ENCODE data around the gene RNF2. TPM values are rescaled to one million over a fixed set of nuclear protein-coding genes. Genes with fewer than 3 reads are reported as not detected.

RNF2 gene
- total RNA-seq, 1 experiment from 2014 or later = 26.2 TPM

- Histone ChIP-seq H3K4me1 (replicated peaks; ENCODE audit: insufficient read depth) (no peaks in the 10 kb centered on the region), H2AFZ (no peak overlapping the region), H4K20me1 (ENCODE audit: insufficient read depth) (no peaks in the 10 kb centered on the region), H3K4me2 (no peak overlapping the region), H3K27ac (no peak overlapping the region), H3K9me3 (ENCODE audit: insufficient read depth, low read depth) (no peaks in the 10 kb centered on the region), H3F3A (ENCODE audit: insufficient read depth, low read depth) (no peaks in the 10 kb centered on the region), H3K4me3 (no peak overlapping the region), H3K36me3 (ENCODE audit: low read depth) (peaks cover 12% of the 10 kb centered on the region), H3K27me3 (ENCODE audit: insufficient read depth, low read depth) (no peaks in the 10 kb centered on the region), H3K79me2 (ENCODE audit: low read depth) (no peaks in the 10 kb centered on the region), H3K9me2 (ENCODE audit: insufficient read depth) (no peaks in the 10 kb centered on the region)
- ChIA-PET CTCF (no interaction called here), POLR2A (ENCODE audit: unreplicated experiment) (no interaction called here)
- TF ChIP-seq EZH2 (IDR thresholded peaks at IDR 0.05; ENCODE audit: low read depth) (no peak), CTCF (conservative IDR thresholded peaks at IDR 0.05) (no peak)
- BruUV-seq (replicated peaks) = no TSS peak
- DNase-seq = no peak
- intact Hi-C loops (cut with micrococcal nuclease; ENCODE audit: unreplicated experiment) = no loop called here
Observed at GRCh38 chr1:185137896-185138545, 92.7 kb downstream of the RNF2 start.

GRCh38 chr1:185139246-185139645 lies 93.9 kb downstream of the RNF2 start:
- TF ChIP-seq EZH2 (IDR thresholded peaks at IDR 0.05; ENCODE audit: low read depth) = no peak
- no peak for TF ChIP-seq CTCF (conservative IDR thresholded peaks at IDR 0.05)
- no peaks in the 10 kb centered on the region for H3K9me2 ChIP-seq (ENCODE audit: insufficient read depth)
- no peak overlapping the region for H2AFZ ChIP-seq
- no peak overlapping the region for H3K4me2 ChIP-seq
- DNase-seq = no peak
- intact Hi-C loops (cut with micrococcal nuclease; ENCODE audit: unreplicated experiment) = no loop called here
- H3K79me2 ChIP-seq (ENCODE audit: low read depth) = no peaks in the 10 kb centered on the region
- H3K4me1 ChIP-seq (replicated peaks; ENCODE audit: insufficient read depth) = no peaks in the 10 kb centered on the region
- no peaks in the 10 kb centered on the region for H4K20me1 ChIP-seq (ENCODE audit: insufficient read depth)
- CTCF ChIA-PET = no interaction called here
- POLR2A ChIA-PET (ENCODE audit: unreplicated experiment) = no interaction called here
- no peak overlapping the region for H3K4me3 ChIP-seq
- no peaks in the 10 kb centered on the region for H3K9me3 ChIP-seq (ENCODE audit: insufficient read depth, low read depth)
- no TSS peak for BruUV-seq (replicated peaks)
- no peaks in the 10 kb centered on the region; the same call in 1 of the 2 replicates for H3F3A ChIP-seq (ENCODE audit: insufficient read depth, low read depth)
- H3K27ac ChIP-seq = no peak overlapping the region
- no peaks in the 10 kb centered on the region for H3K27me3 ChIP-seq (ENCODE audit: insufficient read depth, low read depth)
- H3K36me3 ChIP-seq (ENCODE audit: low read depth) = peaks cover 10% of the 10 kb centered on the region

- BruUV-seq (replicated peaks) = no TSS peak
- no peak for DNase-seq
- peaks cover 2% of the 10 kb centered on the region; the same call in 1 of the 2 replicates for H3F3A ChIP-seq (ENCODE audit: insufficient read depth, low read depth)
Observed at GRCh38 chr1:185144233-185144632, 98.9 kb downstream of the RNF2 start.

More at GRCh38 chr1:185144233-185144632, 98.9 kb downstream of the RNF2 start:
- no peaks in the 10 kb centered on the region for H4K20me1 ChIP-seq (ENCODE audit: insufficient read depth)
- no peak overlapping the region for H2AFZ ChIP-seq
- peaks cover 15% of the 10 kb centered on the region for H3K36me3 ChIP-seq (ENCODE audit: low read depth)
- H3K27me3 ChIP-seq (ENCODE audit: insufficient read depth, low read depth) = no peaks in the 10 kb centered on the region
- no peak overlapping the region for H3K4me3 ChIP-seq
- CTCF ChIA-PET = no interaction called here
- TF ChIP-seq CTCF (conservative IDR thresholded peaks at IDR 0.05) (no peak), EZH2 (IDR thresholded peaks at IDR 0.05; ENCODE audit: low read depth) (no peak)
- intact Hi-C loops (cut with micrococcal nuclease; ENCODE audit: unreplicated experiment) = no loop called here
- H3K27ac ChIP-seq = no peak overlapping the region
- H3K4me1 ChIP-seq (replicated peaks; ENCODE audit: insufficient read depth) = no peaks in the 10 kb centered on the region
- no peak overlapping the region for H3K4me2 ChIP-seq
- H3K9me3 ChIP-seq (ENCODE audit: insufficient read depth, low read depth) = no peaks in the 10 kb centered on the region
- H3K79me2 ChIP-seq (ENCODE audit: low read depth) = no peaks in the 10 kb centered on the region
- POLR2A ChIA-PET (ENCODE audit: unreplicated experiment) = no interaction called here
- no peaks in the 10 kb centered on the region for H3K9me2 ChIP-seq (ENCODE audit: insufficient read depth)
